Loucy (cell line): ENCODE measurements around the gene DENND4C.

Experiments used
- H2AFZ ChIP-seq: fragments of 200-600 bp; sonication (generic); 2 replicates; pipeline ENCODE4 v1.6.0; 2016; ENCODE audit warnings: antibody characterized with exemption, mild to moderate bottlenecking, low read length, moderate library complexity
- H3F3A ChIP-seq: fragments of 200-600 bp; 2 replicates; pipeline ENCODE4 v1.6.0; 2016; ENCODE audit warnings: antibody characterized with exemption, low read depth, mild to moderate bottlenecking
- H3K27me3 ChIP-seq: fragments of 200-600 bp; sonication (generic); 2 replicates; pipeline ENCODE4 v1.6.1; 2014; ENCODE audit warnings: low read length, mild to moderate bottlenecking; ENCODE audit not compliant: insufficient read depth, poor library complexity, severe bottlenecking
- H3K36me3 ChIP-seq: fragments of 200-600 bp; sonication (generic); 2 replicates; pipeline ENCODE4 v1.6.1; 2016; ENCODE audit warnings: low read length; ENCODE audit not compliant: insufficient read depth
- H3K4me1 ChIP-seq: fragments of 200-600 bp; sonication (generic); 2 replicates; pipeline ENCODE4 v1.5.1; 2014; ENCODE audit warnings: low read length, mild to moderate bottlenecking; ENCODE audit not compliant: insufficient read depth, poor library complexity, severe bottlenecking
- H3K4me2 ChIP-seq: fragments of 200-600 bp; sonication (generic); 2 replicates; pipeline ENCODE4 v1.6.0; 2014; ENCODE audit warnings: antibody characterized with exemption, low read length, low read depth, mild to moderate bottlenecking; ENCODE audit not compliant: poor library complexity, severe bottlenecking
- H3K4me3 ChIP-seq: fragments of 200-600 bp; sonication (generic); 2 replicates; pipeline ENCODE4 v1.5.1; 2014; ENCODE audit warnings: low read length, mild to moderate bottlenecking, mixed read lengths; ENCODE audit not compliant: poor library complexity, severe bottlenecking
- H3K79me2 ChIP-seq: fragments of 200-600 bp; sonication (generic); 2 replicates; pipeline ENCODE4 v1.6.1; 2014; ENCODE audit warnings: low read length; ENCODE audit not compliant: insufficient read depth
- H3K9ac ChIP-seq: fragments of 200-600 bp; sonication (generic); 2 replicates; pipeline ENCODE4 v1.6.0; 2014; ENCODE audit warnings: mild to moderate bottlenecking, low read depth, low read length, moderate library complexity; ENCODE audit not compliant: poor library complexity, severe bottlenecking
- H3K9me2 ChIP-seq: fragments of 200-600 bp; sonication (generic); replicated peaks from 2 replicates; pipeline ENCODE4 v1.6.1; 2016; ENCODE audit warnings: low read depth, low read length, mixed read lengths
- H3K9me3 ChIP-seq: fragments of 200-600 bp; sonication (generic); 2 replicates; pipeline ENCODE4 v1.6.1; 2014; ENCODE audit warnings: mild to moderate bottlenecking, antibody characterized with exemption, low read length, low read depth; ENCODE audit not compliant: insufficient read depth
- H4K20me1 ChIP-seq: fragments of 200-600 bp; sonication (generic); 2 replicates; pipeline ENCODE4 v1.6.0; 2014; ENCODE audit warnings: antibody characterized with exemption, low read length, mild to moderate bottlenecking; ENCODE audit not compliant: insufficient read depth, poor library complexity, severe bottlenecking
- EZH2phosphoT487 ChIP-seq: fragments of 200-600 bp; IDR thresholded peaks from 2 replicates; pipeline ENCODE4 v1.6.1; 2018; ENCODE audit warnings: antibody characterized with exemption, mild to moderate bottlenecking, moderate library complexity, borderline replicate concordance
- TF ChIP-seq, protein P1 (sequence below): fragments of 200-600 bp; sonication (generic); conservative IDR thresholded peaks from 2 replicates; pipeline ENCODE4 v1.5.1; 2014; ENCODE audit warnings: mild to moderate bottlenecking, antibody characterized with exemption, low read length

DENND4C gene

DNA sequence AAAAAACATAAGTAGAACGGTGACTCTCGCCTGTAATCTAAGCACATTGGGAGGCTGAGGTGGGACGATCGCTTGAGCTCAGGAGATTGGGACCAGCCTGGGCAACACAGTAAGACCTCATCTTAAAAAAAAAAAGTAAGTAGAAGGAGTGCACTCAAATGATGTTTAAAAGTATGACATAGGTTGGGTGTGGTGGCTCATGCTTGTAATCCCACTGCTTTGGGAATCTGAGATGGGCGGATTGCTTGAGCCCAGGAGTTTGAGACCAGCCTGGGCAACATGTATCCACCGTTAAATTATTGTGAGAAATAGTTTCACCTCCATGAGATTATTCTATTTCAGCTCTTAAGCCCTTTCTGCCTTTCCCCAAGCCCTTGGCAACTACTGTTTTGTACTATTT is 11.2 kb downstream of the DENND4C start:
- Histone ChIP-seq H4K20me1 (peaks cover 36% of the 10 kb centered on the region), H3K79me2 (peaks cover 84% of the 10 kb centered on the region)
- TF ChIP-seq, protein P1, sequence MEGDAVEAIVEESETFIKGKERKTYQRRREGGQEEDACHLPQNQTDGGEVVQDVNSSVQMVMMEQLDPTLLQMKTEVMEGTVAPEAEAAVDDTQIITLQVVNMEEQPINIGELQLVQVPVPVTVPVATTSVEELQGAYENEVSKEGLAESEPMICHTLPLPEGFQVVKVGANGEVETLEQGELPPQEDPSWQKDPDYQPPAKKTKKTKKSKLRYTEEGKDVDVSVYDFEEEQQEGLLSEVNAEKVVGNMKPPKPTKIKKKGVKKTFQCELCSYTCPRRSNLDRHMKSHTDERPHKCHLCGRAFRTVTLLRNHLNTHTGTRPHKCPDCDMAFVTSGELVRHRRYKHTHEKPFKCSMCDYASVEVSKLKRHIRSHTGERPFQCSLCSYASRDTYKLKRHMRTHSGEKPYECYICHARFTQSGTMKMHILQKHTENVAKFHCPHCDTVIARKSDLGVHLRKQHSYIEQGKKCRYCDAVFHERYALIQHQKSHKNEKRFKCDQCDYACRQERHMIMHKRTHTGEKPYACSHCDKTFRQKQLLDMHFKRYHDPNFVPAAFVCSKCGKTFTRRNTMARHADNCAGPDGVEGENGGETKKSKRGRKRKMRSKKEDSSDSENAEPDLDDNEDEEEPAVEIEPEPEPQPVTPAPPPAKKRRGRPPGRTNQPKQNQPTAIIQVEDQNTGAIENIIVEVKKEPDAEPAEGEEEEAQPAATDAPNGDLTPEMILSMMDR = no peak
- no peak for TF ChIP-seq EZH2phosphoT487

GRCh38 chr9:19243366-19244033 is 13.0 kb downstream of the DENND4C start:
- Histone ChIP-seq H3K36me3 (no peaks in the 10 kb centered on the region; the same call in 1 of the 2 replicates), H3K4me1 (peaks cover 4% of the 10 kb centered on the region), H3K9me2 (no peaks in the 10 kb centered on the region), H3K27me3 (no peaks in the 10 kb centered on the region), H3F3A (no peaks in the 10 kb centered on the region), H2AFZ (no peak overlapping the region), H3K9me3 (no peaks in the 10 kb centered on the region), H3K4me3 (no peak overlapping the region), H3K79me2 (peaks cover 89% of the 10 kb centered on the region), H3K9ac (no peak overlapping the region), H3K4me2 (no peak overlapping the region), H4K20me1 (peaks cover 40% of the 10 kb centered on the region)
- TF ChIP-seq, protein P1 = no peak
- TF ChIP-seq EZH2phosphoT487 = no peak

More for the DNA sequence above, 11.2 kb downstream of the DENND4C start:
- no peak overlapping the region for H3K4me3 ChIP-seq
- H3K36me3 ChIP-seq = no peaks in the 10 kb centered on the region; the same call in 1 of the 2 replicates
- no peaks in the 10 kb centered on the region for H3K9me3 ChIP-seq
- H3K4me1 ChIP-seq = peaks cover 4% of the 10 kb centered on the region
- no peaks in the 10 kb centered on the region for H3K9me2 ChIP-seq
- H3K27me3 ChIP-seq = no peaks in the 10 kb centered on the region
- H3K9ac ChIP-seq = no peak overlapping the region
- no peak overlapping the region for H3K4me2 ChIP-seq
- no peak overlapping the region for H2AFZ ChIP-seq
- no peaks in the 10 kb centered on the region for H3F3A ChIP-seq

GRCh38 chr9:19246891-19247290 is 16.4 kb downstream of the DENND4C start:
- TF ChIP-seq EZH2phosphoT487 = no peak
- TF ChIP-seq, protein P1 = no peak
- H3K79me2 ChIP-seq = peaks cover 89% of the 10 kb centered on the region

More at GRCh38 chr9:19246891-19247290, 16.4 kb downstream of the DENND4C start:
- H3K4me3 ChIP-seq = no peak overlapping the region
- no peaks in the 10 kb centered on the region for H3K36me3 ChIP-seq
- peaks cover 28% of the 10 kb centered on the region for H4K20me1 ChIP-seq
- H3F3A ChIP-seq = no peaks in the 10 kb centered on the region
- peaks cover 9% of the 10 kb centered on the region for H3K4me1 ChIP-seq
- H2AFZ ChIP-seq = no peak overlapping the region
- H3K9ac ChIP-seq = no peak overlapping the region
- no peaks in the 10 kb centered on the region for H3K27me3 ChIP-seq
- no peaks in the 10 kb centered on the region for H3K9me3 ChIP-seq
- H3K9me2 ChIP-seq = no peaks in the 10 kb centered on the region
- H3K4me2 ChIP-seq = no peak overlapping the region
